ENCODE data around the gene RUVBL1. TPM values are rescaled to one million over a fixed set of nuclear protein-coding genes. Genes with fewer than 3 reads are reported as not detected.

The RUVBL1 gene
- total and polyA plus RNA-seq, 10 of the 15 experiments (the other 5 are each of a cell fraction or from before 2014, with no cell fraction given), result 15.2 to 142 (median 84.2) TPM

- no peaks in the 10 kb centered on the region for H3K27me3 ChIP-seq (replicated peaks in 1 of 2; ENCODE audit: control insufficient read depth in 2 of 2, insufficient read depth in 2 of 2, low read length in 1 of 2)
- H3K4me3 ChIP-seq, result no peak overlapping the region
- intact Hi-C loops (cut with micrococcal nuclease; ENCODE audit: unreplicated experiment) (no loop called here), in situ Hi-C loops (cut with MboI) (loop anchor here (25.0 kb wide), 1 partner anchor 528 kb away; no protein-coding TSS in a partner anchor)
- peaks cover 6 to 26% of the 10 kb centered on the region in 2 experiments; a peak in 3 of 4 replicates for H3K36me3 ChIP-seq (ENCODE audit: control insufficient read depth in 2 of 2, insufficient read depth in 2 of 2, low read length in 1 of 2)
- no peak overlapping the region for H3K9ac ChIP-seq (ENCODE audit: control insufficient read depth, insufficient read depth, low read length)
- ChIA-PET RAD21 (ENCODE audit: unreplicated experiment) (interaction anchor here (1.1 kb wide), 1 partner anchor 11 kb away, joined by 3 read pairs; no protein-coding TSS in a partner anchor), CTCF (interaction anchor here (1.7 kb wide), 1 partner anchor 9 kb away, joined by 4 read pairs; no protein-coding TSS in a partner anchor), SMC1A (ENCODE audit: uncharacterized antibody, unreplicated experiment) (no interaction called here), POLR2A (no interaction called here)
- ATAC-seq (no peak), FAIRE-seq (no peak), DNase-seq (ENCODE audit: low read depth, low spot score) (no peak)
- no peaks in the 10 kb centered on the region for H3K79me2 ChIP-seq (ENCODE audit: control insufficient read depth, insufficient read depth, low read length)
- 86% methylated on average over 9 of the region's 9 CpGs for WGBS (ENCODE audit: insufficient coverage, insufficient replicate concordance, low lambda C conversion rate, missing lambda C conversion rate)
- H3K4me2 ChIP-seq (ENCODE audit: control insufficient read depth, insufficient read depth), result no peak overlapping the region
- no TSS peak for BruUV-seq (replicated peaks)
- no peaks in the 10 kb centered on the region for H3K9me3 ChIP-seq (replicated peaks; ENCODE audit: control insufficient read depth, insufficient read depth, low read length)
- H4K20me1 ChIP-seq (ENCODE audit: control insufficient read depth, insufficient read depth), result no peaks in the 10 kb centered on the region
- H3K4me1 ChIP-seq (ENCODE audit: control insufficient read depth, insufficient read depth, low read length), result no peaks in the 10 kb centered on the region
- H3K27ac ChIP-seq (ENCODE audit: control insufficient read depth, insufficient read depth), result no peak overlapping the region
- H2AFZ ChIP-seq (ENCODE audit: control insufficient read depth, low read depth, low read length), result no peak overlapping the region
- TF ChIP-seq SIN3A (IDR thresholded peaks at IDR 0.05; ENCODE audit: low read depth, low read length), result no peak
- TF ChIP-seq NFYA (IDR thresholded peaks at IDR 0.05; ENCODE audit: borderline replicate concordance, low read depth, low read length), result no peak
- TF ChIP-seq NR2C1 (IDR thresholded peaks at IDR 0.05), result no peak
- no peak for TF ChIP-seq MTA3 (IDR thresholded peaks at IDR 0.05; ENCODE audit: borderline replicate concordance, low read length)
- TF ChIP-seq MEF2B (IDR thresholded peaks at IDR 0.05; ENCODE audit: partially characterized antibody, poor library complexity, severe bottlenecking), result no peak
- no peak for TF ChIP-seq PRDM15 (CRISPR knock-in tag; IDR thresholded peaks at IDR 0.05)
- TF ChIP-seq TCF3 (IDR thresholded peaks at IDR 0.05; ENCODE audit: borderline replicate concordance, insufficient read depth, low read depth, low read length), result no peak
- no peak for TF ChIP-seq TCF7 (IDR thresholded peaks at IDR 0.05; ENCODE audit: borderline replicate concordance)
- TF ChIP-seq ATF3 (IDR thresholded peaks at IDR 0.05; ENCODE audit: borderline replicate concordance, extremely low read depth, low read depth, low read length), result no peak
- no peak for TF ChIP-seq ZNF217 (IDR thresholded peaks at IDR 0.05)
- no peak for TF ChIP-seq STAT3 (IDR thresholded peaks at IDR 0.05; ENCODE audit: low read depth, low read length)
- no peak for TF ChIP-seq BACH1 (IDR thresholded peaks at IDR 0.05; ENCODE audit: borderline replicate concordance)
- TF ChIP-seq KLF5 (IDR thresholded peaks at IDR 0.05; ENCODE audit: partially characterized antibody), result no peak
- TF ChIP-seq ZNF622 (IDR thresholded peaks at IDR 0.05), result no peak
- TF ChIP-seq HSF1 (IDR thresholded peaks at IDR 0.05; ENCODE audit: low read depth, low read length), result no peak
- TF ChIP-seq FOXM1 (IDR thresholded peaks at IDR 0.05; ENCODE audit: low read depth, low read length), result no peak
These were observed 39.5 kb downstream of the RUVBL1 start for GRCh38 chr3:128083980-128084674.
